C4-2B (cell line): ENCODE measurements around the gene TRMT10B.

Experiments used
- H3K27ac ChIP-seq: fragments of 450-650 bp; 2 replicates; pipeline ENCODE4 v1.5.1; 2017
- ZFX ChIP-seq: fragments of 450-650 bp; IDR thresholded peaks from 2 replicates; pipeline ENCODE4 v1.6.1; 2017
- TF ChIP-seq, protein P1 (sequence below): fragments of 450-650 bp; conservative IDR thresholded peaks from 2 replicates; pipeline ENCODE4 v1.5.1; 2017; ENCODE audit warnings: mild to moderate bottlenecking

The TRMT10B gene

DNA sequence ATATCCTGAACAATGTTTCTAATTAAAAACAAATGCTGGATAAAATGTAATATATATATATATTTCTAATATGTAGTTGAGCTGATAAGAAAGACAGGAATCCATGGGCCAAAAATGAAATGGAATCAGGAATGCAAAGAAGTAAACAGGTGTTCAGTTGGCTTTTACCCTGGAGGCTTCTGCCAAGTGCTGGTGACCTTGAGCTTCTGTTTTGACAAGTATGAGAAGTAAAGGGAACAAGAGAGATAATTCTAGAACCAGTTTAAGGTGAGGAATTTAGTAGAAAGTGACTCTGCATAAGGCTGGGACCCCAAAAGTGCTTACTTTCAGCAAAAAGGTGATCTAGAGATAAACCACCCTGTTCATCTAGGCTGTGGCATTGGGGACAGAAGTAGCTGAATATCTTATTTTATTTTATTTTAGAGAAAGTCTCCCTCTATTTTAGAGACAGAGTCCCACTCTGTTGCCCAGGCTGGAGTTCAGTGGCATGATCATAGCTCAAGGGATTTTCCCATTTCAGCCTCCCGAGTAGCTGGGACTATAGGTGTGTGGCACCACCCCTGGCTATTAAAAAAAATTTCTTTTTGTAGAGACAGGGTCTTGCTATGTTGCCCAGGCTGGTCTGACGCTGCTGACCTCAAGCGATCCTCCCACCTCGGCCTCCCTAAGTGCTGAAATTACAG is 74.0 kb downstream of the TRMT10B start:
- no peak overlapping the region for H3K27ac ChIP-seq
- TF ChIP-seq, protein P1, sequence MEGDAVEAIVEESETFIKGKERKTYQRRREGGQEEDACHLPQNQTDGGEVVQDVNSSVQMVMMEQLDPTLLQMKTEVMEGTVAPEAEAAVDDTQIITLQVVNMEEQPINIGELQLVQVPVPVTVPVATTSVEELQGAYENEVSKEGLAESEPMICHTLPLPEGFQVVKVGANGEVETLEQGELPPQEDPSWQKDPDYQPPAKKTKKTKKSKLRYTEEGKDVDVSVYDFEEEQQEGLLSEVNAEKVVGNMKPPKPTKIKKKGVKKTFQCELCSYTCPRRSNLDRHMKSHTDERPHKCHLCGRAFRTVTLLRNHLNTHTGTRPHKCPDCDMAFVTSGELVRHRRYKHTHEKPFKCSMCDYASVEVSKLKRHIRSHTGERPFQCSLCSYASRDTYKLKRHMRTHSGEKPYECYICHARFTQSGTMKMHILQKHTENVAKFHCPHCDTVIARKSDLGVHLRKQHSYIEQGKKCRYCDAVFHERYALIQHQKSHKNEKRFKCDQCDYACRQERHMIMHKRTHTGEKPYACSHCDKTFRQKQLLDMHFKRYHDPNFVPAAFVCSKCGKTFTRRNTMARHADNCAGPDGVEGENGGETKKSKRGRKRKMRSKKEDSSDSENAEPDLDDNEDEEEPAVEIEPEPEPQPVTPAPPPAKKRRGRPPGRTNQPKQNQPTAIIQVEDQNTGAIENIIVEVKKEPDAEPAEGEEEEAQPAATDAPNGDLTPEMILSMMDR, result no peak
- no peak for TF ChIP-seq ZFX
